H1 (cell line): ENCODE measurements around the gene FLVCR2. TPM values are rescaled to one million over a fixed set of nuclear protein-coding genes. Genes with fewer than 3 reads are reported as not detected.

Experiments used
- ASH2L ChIP-seq: fragments of 200-600, 300-600 bp; sonication (generic); IDR thresholded peaks from one replicate; pipeline ENCODE4 v1.7.1; 2017; ENCODE audit warnings: low read length
- CBX8 ChIP-seq: fragments of 300-800, 300-1000 bp; sonication (generic); IDR thresholded peaks from 2 replicates; pipeline ENCODE4 v1.7.1; 2016; ENCODE audit warnings: low read depth, low read length, borderline replicate concordance
- CHD1 ChIP-seq: IDR thresholded peaks from 2 replicates; pipeline ENCODE4 v1.6.1; 2012; ENCODE audit warnings: low read depth, low read length, improper control_type of control experiment
- CTCF ChIP-seq, 3 experiments: IDR thresholded peaks; 1 replicate in 2 of 3; 2 replicates in 1 of 3; pipeline versions ENCODE4 v1.5.1 to v1.6.1; 2011; ENCODE audit warnings: low read length in 3 of 3, mild to moderate bottlenecking in 3 of 3, inconsistent platforms in 2 of 3, low read depth in 1 of 3, moderate library complexity in 1 of 3; ENCODE audit not compliant: insufficient read depth in 1 of 3; ENCODE audit errors: control extremely low read depth in 1 of 3
- EP300 ChIP-seq, 2 experiments: IDR thresholded peaks; 1 replicate in 1 of 2; 2 replicates in 1 of 2; pipeline ENCODE4 v1.6.1; 2011 to 2012; ENCODE audit warnings: low read depth in 2 of 2, low read length in 2 of 2, mild to moderate bottlenecking in 2 of 2, borderline replicate concordance in 1 of 2, inconsistent platforms in 1 of 2, moderate library complexity in 1 of 2
- MAX ChIP-seq: IDR thresholded peaks from 2 replicates; pipeline ENCODE4 v1.6.1; 2012; ENCODE audit warnings: inconsistent platforms
- TAF7 ChIP-seq: optimal IDR thresholded peaks from 2 replicates; pipeline ENCODE3; 2011; ENCODE audit warnings: low read depth, mild to moderate bottlenecking, inconsistent platforms, low read length, moderate library complexity, borderline replicate concordance
- polyA plus RNA-seq, 7 experiments: library from polyadenylated mRNA; depleted of rRNA in 3 of 7; stranded (reverse) in 5 of 7; unstranded in 2 of 7; fragments of >200 nt in 5 of 7; fragments of 200-250 nt in 2 of 7; gene quantifications; 1 replicate in 5 of 7; 2 replicates in 1 of 7; 4 replicates in 1 of 7; pipeline versions ENCODE4 v1.2.1 to v1.2.3, GENCODE V29; 2011 to 2013; ENCODE audit warnings: missing spikeins in 2 of 7, mixed read lengths in 2 of 7
- total RNA-seq: library from RNA; stranded (reverse); fragmentation: NEBNext Ultra II Directional; extraction: Animal tissue kit (Norgen Biotek cat#: 25700); gene quantifications from 2 replicates; pipeline ENCODE4 v1.2.1, GENCODE V29; 2021

The FLVCR2 gene
- total and polyA plus RNA-seq, 2 of the 8 experiments (the other 6 are each of a cell fraction or from before 2014, with no cell fraction given), result 7.1 to 8.2 TPM

GRCh38 chr14:75607044-75607443 is 28.6 kb downstream of the FLVCR2 start (continued):
- TF ChIP-seq EP300 (IDR thresholded peaks at IDR 0.05; ENCODE audit: borderline replicate concordance in 1 of 2, low read depth in 2 of 2, low read length in 2 of 2) (no peak), MAX (no peak), CBX8 (no peak), CTCF (IDR thresholded peaks at IDR 0.05; ENCODE audit: control extremely low read depth in 1 of 3, insufficient read depth in 1 of 3, low read depth in 1 of 3, low read length in 3 of 3) (no peak), CHD1 (no peak), ASH2L (no peak), TAF7 (no peak)
